H1 (cell line): ENCODE data around the gene PAXX. TPM values are rescaled to one million over a fixed set of nuclear protein-coding genes. Genes with fewer than 3 reads are reported as not detected.

Source experiments
- polyA plus RNA-seq, 7 experiments: library from polyadenylated mRNA; depleted of rRNA in 3 of 7; stranded (reverse) in 5 of 7; unstranded in 2 of 7; fragments of >200 nt in 5 of 7; fragments of 200-250 nt in 2 of 7; gene quantifications; 1 replicate in 5 of 7; 2 replicates in 1 of 7; 4 replicates in 1 of 7; pipeline versions ENCODE4 v1.2.1 to v1.2.3, GENCODE V29; 2011 to 2013; ENCODE audit warnings: missing spikeins in 2 of 7, mixed read lengths in 2 of 7
- total RNA-seq: library from RNA; stranded (reverse); fragmentation: NEBNext Ultra II Directional; extraction: Animal tissue kit (Norgen Biotek cat#: 25700); gene quantifications from 2 replicates; pipeline ENCODE4 v1.2.1, GENCODE V29; 2021
- TF ChIP-seq, protein P1 (sequence below): IDR thresholded peaks from 2 replicates; pipeline ENCODE4 v1.6.1; 2012; ENCODE audit warnings: low read length, inconsistent platforms

The PAXX gene
- total and polyA plus RNA-seq, 2 of the 8 experiments (the other 6 are each of a cell fraction or from before 2014, with no cell fraction given): 43.4 to 45.9 TPM

DNA sequence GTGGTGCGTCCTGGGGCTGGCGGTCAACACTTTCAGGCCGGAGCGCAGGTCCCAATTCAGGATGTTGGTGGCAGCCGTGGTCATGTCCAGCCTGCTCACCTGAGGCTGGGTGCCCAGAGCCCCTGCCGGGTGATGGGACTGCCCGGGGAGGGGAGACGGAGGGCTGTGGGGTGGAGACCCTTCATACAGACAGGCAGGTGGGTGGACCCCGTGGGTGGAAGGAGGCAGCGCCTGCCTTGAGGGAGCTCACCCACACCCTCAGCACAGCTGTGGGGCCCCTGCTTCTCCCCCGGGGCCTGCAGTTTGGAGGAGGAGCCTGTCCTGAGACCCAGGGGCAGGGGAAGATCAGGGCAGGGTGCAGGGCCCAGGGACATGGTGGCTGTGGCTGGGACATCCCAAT, 21.9 kb upstream of the PAXX start (continued):
- TF ChIP-seq, protein P1, sequence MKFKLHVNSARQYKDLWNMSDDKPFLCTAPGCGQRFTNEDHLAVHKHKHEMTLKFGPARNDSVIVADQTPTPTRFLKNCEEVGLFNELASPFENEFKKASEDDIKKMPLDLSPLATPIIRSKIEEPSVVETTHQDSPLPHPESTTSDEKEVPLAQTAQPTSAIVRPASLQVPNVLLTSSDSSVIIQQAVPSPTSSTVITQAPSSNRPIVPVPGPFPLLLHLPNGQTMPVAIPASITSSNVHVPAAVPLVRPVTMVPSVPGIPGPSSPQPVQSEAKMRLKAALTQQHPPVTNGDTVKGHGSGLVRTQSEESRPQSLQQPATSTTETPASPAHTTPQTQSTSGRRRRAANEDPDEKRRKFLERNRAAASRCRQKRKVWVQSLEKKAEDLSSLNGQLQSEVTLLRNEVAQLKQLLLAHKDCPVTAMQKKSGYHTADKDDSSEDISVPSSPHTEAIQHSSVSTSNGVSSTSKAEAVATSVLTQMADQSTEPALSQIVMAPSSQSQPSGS: no peak
